Measurements from ENCODE around the gene TNFSF12. TPM values are rescaled to one million over a fixed set of nuclear protein-coding genes. Genes with fewer than 3 reads are reported as not detected.

Gene TNFSF12
- total RNA-seq, 2 experiments from 2014 or later, result not detected

GRCh38 chr17:7556627-7557026, 7.8 kb downstream of the TNFSF12 start:
- CTCF ChIA-PET (ENCODE audit: unreplicated experiment), result interaction anchor here (0.7 kb wide), 1 partner anchor 318 kb away, joined by 4 read pairs; the partner anchor contains the start of gene PHF23
- BruUV-seq (replicated peaks), result no TSS peak
- intact Hi-C loops (cut with micrococcal nuclease; ENCODE audit: unreplicated experiment), result no loop called here

DNA sequence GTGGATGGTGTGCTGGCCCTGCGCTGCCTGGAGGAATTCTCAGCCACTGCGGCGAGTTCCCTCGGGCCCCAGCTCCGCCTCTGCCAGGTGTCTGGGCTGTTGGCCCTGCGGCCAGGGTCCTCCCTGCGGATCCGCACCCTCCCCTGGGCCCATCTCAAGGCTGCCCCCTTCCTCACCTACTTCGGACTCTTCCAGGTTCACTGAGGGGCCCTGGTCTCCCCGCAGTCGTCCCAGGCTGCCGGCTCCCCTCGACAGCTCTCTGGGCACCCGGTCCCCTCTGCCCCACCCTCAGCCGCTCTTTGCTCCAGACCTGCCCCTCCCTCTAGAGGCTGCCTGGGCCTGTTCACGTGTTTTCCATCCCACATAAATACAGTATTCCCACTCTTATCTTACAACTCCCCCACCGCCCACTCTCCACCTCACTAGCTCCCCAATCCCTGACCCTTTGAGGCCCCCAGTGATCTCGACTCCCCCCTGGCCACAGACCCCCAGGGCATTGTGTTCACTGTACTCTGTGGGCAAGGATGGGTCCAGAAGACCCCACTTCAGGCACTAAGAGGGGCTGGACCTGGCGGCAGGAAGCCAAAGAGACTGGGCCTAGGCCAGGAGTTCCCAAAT, 8.4 kb downstream of the TNFSF12 start:
- peaks cover 41% of the 10 kb centered on the region for H3K4me1 ChIP-seq (ENCODE audit: insufficient read depth, low read length, poor library complexity, severe bottlenecking)
- BruUV-seq (replicated peaks), result no TSS peak
- DNase-seq (ENCODE audit: low spot score), result no peak
- no peak overlapping the region for H3K4me3 ChIP-seq (ENCODE audit: low read depth, low read length, poor library complexity, severe bottlenecking)
- H3K36me3 ChIP-seq (ENCODE audit: insufficient read depth, low read length), result no peaks in the 10 kb centered on the region
- POLR2A ChIA-PET, result interaction anchor here (1.0 kb wide), 1 partner anchor 69 kb away, joined by 3 read pairs; no protein-coding TSS in a partner anchor
- no peak overlapping the region for H2AFZ ChIP-seq (ENCODE audit: low read length)
- no peak overlapping the region for H3K4me2 ChIP-seq (ENCODE audit: low read length)
- no peaks in the 10 kb centered on the region for H3K9me3 ChIP-seq (ENCODE audit: low read length)
- no peak for TF ChIP-seq EZH2phosphoT487 (IDR thresholded peaks at IDR 0.05; ENCODE audit: borderline replicate concordance, low read depth, low read length)
- TF ChIP-seq, protein P1, sequence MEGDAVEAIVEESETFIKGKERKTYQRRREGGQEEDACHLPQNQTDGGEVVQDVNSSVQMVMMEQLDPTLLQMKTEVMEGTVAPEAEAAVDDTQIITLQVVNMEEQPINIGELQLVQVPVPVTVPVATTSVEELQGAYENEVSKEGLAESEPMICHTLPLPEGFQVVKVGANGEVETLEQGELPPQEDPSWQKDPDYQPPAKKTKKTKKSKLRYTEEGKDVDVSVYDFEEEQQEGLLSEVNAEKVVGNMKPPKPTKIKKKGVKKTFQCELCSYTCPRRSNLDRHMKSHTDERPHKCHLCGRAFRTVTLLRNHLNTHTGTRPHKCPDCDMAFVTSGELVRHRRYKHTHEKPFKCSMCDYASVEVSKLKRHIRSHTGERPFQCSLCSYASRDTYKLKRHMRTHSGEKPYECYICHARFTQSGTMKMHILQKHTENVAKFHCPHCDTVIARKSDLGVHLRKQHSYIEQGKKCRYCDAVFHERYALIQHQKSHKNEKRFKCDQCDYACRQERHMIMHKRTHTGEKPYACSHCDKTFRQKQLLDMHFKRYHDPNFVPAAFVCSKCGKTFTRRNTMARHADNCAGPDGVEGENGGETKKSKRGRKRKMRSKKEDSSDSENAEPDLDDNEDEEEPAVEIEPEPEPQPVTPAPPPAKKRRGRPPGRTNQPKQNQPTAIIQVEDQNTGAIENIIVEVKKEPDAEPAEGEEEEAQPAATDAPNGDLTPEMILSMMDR (conservative IDR thresholded peaks at IDR 0.05; ENCODE audit: low read length), result no peak
- peaks cover 4% of the 10 kb centered on the region; the same call in 1 of the 2 replicates for H3K79me2 ChIP-seq (ENCODE audit: insufficient read depth, low read depth, low read length)
- no peak overlapping the region for H3K27ac ChIP-seq (ENCODE audit: low read depth, low read length, poor library complexity, severe bottlenecking)
- intact Hi-C loops (cut with micrococcal nuclease; ENCODE audit: unreplicated experiment), result no loop called here
- CTCF ChIA-PET (ENCODE audit: unreplicated experiment), result interaction anchor here (0.7 kb wide), 1 partner anchor 318 kb away, joined by 4 read pairs; the partner anchor contains the start of gene PHF23
- H3K9me2 ChIP-seq (ENCODE audit: insufficient read depth, low read length), result no peaks in the 10 kb centered on the region
- H4K20me1 ChIP-seq (ENCODE audit: insufficient read depth, low read length), result no peaks in the 10 kb centered on the region

More at GRCh38 chr17:7556627-7557026, 7.8 kb downstream of the TNFSF12 start:
- POLR2A ChIA-PET, result interaction anchor here (1.0 kb wide), 1 partner anchor 69 kb away, joined by 3 read pairs; no protein-coding TSS in a partner anchor
- no peak overlapping the region for H3K4me2 ChIP-seq (ENCODE audit: low read length)
- no peak overlapping the region for H3K4me3 ChIP-seq (ENCODE audit: low read depth, low read length, poor library complexity, severe bottlenecking)
- TF ChIP-seq, protein P1 (conservative IDR thresholded peaks at IDR 0.05; ENCODE audit: low read length), result no peak
- TF ChIP-seq EZH2phosphoT487 (IDR thresholded peaks at IDR 0.05; ENCODE audit: borderline replicate concordance, low read depth, low read length), result no peak
- H3K27ac ChIP-seq (ENCODE audit: low read depth, low read length, poor library complexity, severe bottlenecking), result no peak overlapping the region
- H3K9me2 ChIP-seq (ENCODE audit: insufficient read depth, low read length), result no peaks in the 10 kb centered on the region
- no peak overlapping the region for H2AFZ ChIP-seq (ENCODE audit: low read length)
- H3K36me3 ChIP-seq (ENCODE audit: insufficient read depth, low read length), result no peaks in the 10 kb centered on the region
- no peaks in the 10 kb centered on the region for H4K20me1 ChIP-seq (ENCODE audit: insufficient read depth, low read length)
- DNase-seq (ENCODE audit: low spot score), result no peak
- H3K9me3 ChIP-seq (ENCODE audit: low read length), result no peaks in the 10 kb centered on the region
- peaks cover 41% of the 10 kb centered on the region for H3K4me1 ChIP-seq (ENCODE audit: insufficient read depth, low read length, poor library complexity, severe bottlenecking)
- no peaks in the 10 kb centered on the region; the same call in 1 of the 2 replicates for H3K79me2 ChIP-seq (ENCODE audit: insufficient read depth, low read depth, low read length)
